ENCODE data around the gene SIK2. TPM values are rescaled to one million over a fixed set of nuclear protein-coding genes. Genes with fewer than 3 reads are reported as not detected.

Gene SIK2
- total RNA-seq, 1 donor from 2014 or later: 10.1 TPM

DNA sequence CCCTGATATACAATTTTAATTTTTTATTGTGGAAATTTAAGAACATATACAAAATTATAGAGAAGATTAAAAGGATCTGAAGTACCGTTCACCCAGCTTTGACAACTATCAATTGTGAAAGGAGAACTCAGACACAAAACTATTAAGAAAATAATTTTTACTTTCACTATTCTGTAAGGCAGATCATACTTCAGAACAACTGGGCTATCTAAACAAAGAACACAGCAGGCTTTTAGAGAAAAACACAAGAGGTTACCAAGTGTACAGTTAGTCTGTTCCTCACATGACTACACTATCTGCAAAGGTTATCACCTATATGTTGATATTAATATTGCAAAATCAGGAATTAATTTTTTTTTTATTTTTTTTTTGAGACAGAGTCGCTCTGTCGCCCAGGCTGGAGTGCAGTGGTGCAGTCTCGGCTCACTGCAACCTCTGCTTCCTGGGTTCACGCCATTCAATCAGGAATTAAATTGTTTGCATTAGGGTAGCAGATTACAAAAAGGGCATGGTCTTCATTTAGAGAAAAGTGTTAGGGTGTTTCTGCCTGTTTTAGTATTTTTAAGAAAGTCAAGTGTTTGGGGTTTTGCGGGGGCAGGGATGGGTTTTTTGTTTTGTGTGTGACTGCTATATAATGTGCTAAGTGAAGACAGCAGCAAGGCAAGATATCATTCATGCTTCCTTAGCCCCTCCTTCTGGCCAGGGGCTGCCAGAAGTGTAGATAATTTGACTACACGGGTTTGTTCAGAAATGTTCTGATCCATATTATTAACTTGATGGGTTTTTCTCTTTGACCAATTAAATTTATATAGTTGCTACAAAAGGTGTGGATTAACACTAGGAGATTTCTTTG, 27.6 kb upstream of the SIK2 start:
- Histone ChIP-seq H3K27me3 (ENCODE audit: control insufficient read depth, insufficient read depth, low read length) (no peaks in the 10 kb centered on the region), H3K4me3 (ENCODE audit: low read depth, low read length) (no peak overlapping the region), H3K36me3 (ENCODE audit: control insufficient read depth, insufficient read depth, low read length) (no peaks in the 10 kb centered on the region)
- TF ChIP-seq, protein P1, sequence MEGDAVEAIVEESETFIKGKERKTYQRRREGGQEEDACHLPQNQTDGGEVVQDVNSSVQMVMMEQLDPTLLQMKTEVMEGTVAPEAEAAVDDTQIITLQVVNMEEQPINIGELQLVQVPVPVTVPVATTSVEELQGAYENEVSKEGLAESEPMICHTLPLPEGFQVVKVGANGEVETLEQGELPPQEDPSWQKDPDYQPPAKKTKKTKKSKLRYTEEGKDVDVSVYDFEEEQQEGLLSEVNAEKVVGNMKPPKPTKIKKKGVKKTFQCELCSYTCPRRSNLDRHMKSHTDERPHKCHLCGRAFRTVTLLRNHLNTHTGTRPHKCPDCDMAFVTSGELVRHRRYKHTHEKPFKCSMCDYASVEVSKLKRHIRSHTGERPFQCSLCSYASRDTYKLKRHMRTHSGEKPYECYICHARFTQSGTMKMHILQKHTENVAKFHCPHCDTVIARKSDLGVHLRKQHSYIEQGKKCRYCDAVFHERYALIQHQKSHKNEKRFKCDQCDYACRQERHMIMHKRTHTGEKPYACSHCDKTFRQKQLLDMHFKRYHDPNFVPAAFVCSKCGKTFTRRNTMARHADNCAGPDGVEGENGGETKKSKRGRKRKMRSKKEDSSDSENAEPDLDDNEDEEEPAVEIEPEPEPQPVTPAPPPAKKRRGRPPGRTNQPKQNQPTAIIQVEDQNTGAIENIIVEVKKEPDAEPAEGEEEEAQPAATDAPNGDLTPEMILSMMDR (IDR thresholded peaks at IDR 0.05; ENCODE audit: insufficient read depth, low read length, poor library complexity, severe bottlenecking): no peak
- no peak for DNase-seq (ENCODE audit: low read depth)

DNA sequence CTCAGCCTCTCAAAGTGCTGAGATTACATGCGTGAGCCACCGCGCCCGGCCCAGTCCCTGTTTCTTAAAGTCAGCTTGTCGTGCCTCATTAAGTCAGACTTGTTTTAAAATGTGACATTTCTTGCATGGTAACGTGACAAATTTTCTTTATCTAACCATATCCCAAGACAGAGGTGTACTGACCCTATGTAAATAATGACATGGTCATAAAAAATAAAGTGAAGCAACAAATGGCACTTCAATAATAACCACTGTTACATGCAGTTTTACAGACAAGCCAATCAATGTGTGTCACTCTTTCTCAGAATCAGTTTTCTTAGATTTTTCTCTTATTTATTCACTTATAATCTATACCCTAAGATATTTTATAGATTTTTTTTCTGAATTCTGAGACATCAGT, 26.5 kb upstream of the SIK2 start:
- Histone ChIP-seq H3K36me3 (ENCODE audit: control insufficient read depth, insufficient read depth, low read length) (no peaks in the 10 kb centered on the region), H3K27me3 (ENCODE audit: control insufficient read depth, insufficient read depth, low read length) (no peaks in the 10 kb centered on the region), H3K4me3 (ENCODE audit: low read depth, low read length) (no peak overlapping the region)
- DNase-seq (ENCODE audit: low read depth): no peak
- TF ChIP-seq, protein P1 (IDR thresholded peaks at IDR 0.05; ENCODE audit: insufficient read depth, low read length, poor library complexity, severe bottlenecking): no peak

DNA sequence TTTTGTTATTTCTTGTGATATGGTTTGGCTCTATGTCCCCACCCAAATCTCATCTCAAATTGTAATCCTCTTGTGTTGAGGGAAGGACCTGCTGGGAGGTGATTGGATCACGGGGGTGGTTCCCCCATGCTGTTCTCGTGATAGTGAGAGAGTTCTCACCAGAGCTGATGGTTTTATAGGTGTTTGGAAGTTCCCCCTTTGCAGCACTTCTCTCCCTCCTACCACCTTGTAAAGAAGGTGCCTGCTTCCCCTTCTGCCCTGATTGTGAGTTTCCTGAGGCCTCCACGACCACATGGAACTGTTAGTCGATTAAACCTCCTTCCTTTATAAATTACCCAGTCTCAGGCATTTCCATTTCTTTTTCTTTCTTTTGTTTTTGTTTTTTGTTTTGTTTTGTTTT, 24.4 kb upstream of the SIK2 start:
- no peak for DNase-seq (ENCODE audit: low read depth)
- Histone ChIP-seq H3K4me3 (ENCODE audit: low read depth, low read length) (no peak overlapping the region), H3K36me3 (ENCODE audit: control insufficient read depth, insufficient read depth, low read length) (no peaks in the 10 kb centered on the region), H3K27me3 (ENCODE audit: control insufficient read depth, insufficient read depth, low read length) (no peaks in the 10 kb centered on the region)
- TF ChIP-seq, protein P1 (IDR thresholded peaks at IDR 0.05; ENCODE audit: insufficient read depth, low read length, poor library complexity, severe bottlenecking): no peak

DNA sequence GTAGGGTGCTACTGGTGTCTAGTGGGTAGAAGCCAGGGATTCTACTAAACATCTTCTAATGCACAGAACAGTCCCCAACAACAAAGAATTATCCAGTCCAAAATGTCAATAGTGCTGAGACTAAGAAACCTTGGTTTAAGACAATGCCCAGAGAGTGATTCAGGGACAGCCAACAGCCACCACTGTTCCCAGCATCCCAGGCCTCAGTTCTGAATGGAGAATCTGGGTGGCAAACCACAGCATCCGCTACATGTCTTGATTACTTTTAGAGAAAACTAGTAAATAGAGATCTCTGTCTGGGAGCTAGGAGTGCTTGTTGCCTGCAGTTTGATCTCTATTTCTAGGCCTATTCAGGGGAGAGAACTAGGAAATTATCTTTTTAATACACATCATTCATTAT, 20.9 kb upstream of the SIK2 start:
- no peak overlapping the region for H3K4me3 ChIP-seq (ENCODE audit: low read depth, low read length)
- no peaks in the 10 kb centered on the region for H3K36me3 ChIP-seq (ENCODE audit: control insufficient read depth, insufficient read depth, low read length)
- TF ChIP-seq, protein P1 (IDR thresholded peaks at IDR 0.05; ENCODE audit: insufficient read depth, low read length, poor library complexity, severe bottlenecking): no peak

DNA sequence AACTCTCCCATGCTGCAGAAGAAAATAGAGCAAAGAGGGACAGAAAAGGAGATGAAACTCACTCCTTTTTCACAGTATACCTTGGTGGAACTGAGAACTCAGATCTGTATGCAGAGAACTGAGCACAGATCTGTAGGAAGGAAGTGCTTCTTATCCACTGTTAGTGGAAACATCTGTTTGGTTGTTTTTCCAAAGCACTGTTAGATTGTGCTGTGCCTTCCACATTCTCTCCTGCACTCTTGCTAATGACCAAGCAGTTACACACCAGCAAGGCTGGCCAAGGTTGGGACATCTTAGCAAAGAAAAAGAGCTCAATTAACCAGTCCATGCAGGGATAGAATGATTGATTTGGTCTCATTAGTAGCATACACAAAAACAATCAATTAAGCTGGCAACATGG, 20.1 kb upstream of the SIK2 start:
- Histone ChIP-seq H3K36me3 (ENCODE audit: control insufficient read depth, insufficient read depth, low read length) (no peaks in the 10 kb centered on the region), H3K4me3 (ENCODE audit: low read depth, low read length) (no peak overlapping the region), H3K27me3 (ENCODE audit: control insufficient read depth, insufficient read depth, low read length) (no peaks in the 10 kb centered on the region)
- no peak for DNase-seq (ENCODE audit: low read depth)
- TF ChIP-seq, protein P1 (IDR thresholded peaks at IDR 0.05; ENCODE audit: insufficient read depth, low read length, poor library complexity, severe bottlenecking): no peak

More for the DNA sequence above, 20.9 kb upstream of the SIK2 start:
- no peaks in the 10 kb centered on the region for H3K27me3 ChIP-seq (ENCODE audit: control insufficient read depth, insufficient read depth, low read length)
- DNase-seq (ENCODE audit: low read depth): no peak

DNA sequence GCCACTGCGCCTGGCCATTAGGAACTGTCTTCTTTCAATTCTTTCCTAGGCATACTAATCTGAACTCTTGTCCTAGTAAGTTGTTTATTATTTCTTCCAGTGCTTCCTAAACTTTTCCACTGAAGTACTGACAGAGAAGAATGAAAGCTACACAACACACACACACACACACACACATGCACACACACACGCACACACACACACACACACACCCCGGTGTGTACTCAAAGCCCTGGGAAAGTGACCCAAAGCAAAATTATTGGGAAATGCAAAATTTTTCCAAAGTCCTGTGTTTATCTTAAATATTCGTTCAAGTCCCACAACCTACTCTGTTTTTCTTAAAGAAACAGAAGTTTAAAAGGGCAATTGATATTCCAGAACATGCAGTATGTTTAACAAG, 19.4 kb upstream of the SIK2 start:
- no peak for DNase-seq (ENCODE audit: low read depth)
- no peak overlapping the region for H3K4me3 ChIP-seq (ENCODE audit: low read depth, low read length)
- no peaks in the 10 kb centered on the region for H3K27me3 ChIP-seq (ENCODE audit: control insufficient read depth, insufficient read depth, low read length)
- no peaks in the 10 kb centered on the region for H3K36me3 ChIP-seq (ENCODE audit: control insufficient read depth, insufficient read depth, low read length)
- TF ChIP-seq, protein P1 (IDR thresholded peaks at IDR 0.05; ENCODE audit: insufficient read depth, low read length, poor library complexity, severe bottlenecking): no peak
